HG03354 (cell line): ENCODE results near the gene DPH5.
A peak's percentile ranks its signal among the peaks of the same experiment; 100 is the strongest.
"Not testable (repeated sequence)": the region's sequence is repeated elsewhere in the genome, so short reads cannot be mapped to it uniquely, and the experiment has no call there.

Experiments
- ATAC-seq: cut with Tn5 transposase; IDR thresholded peaks from one replicate; pipeline ENCODE4 v1.9.1; 2021; ENCODE audit warnings: mild to moderate bottlenecking; ENCODE audit not compliant: unreplicated experiment, poor library complexity, severe bottlenecking

The DPH5 gene, protein sequence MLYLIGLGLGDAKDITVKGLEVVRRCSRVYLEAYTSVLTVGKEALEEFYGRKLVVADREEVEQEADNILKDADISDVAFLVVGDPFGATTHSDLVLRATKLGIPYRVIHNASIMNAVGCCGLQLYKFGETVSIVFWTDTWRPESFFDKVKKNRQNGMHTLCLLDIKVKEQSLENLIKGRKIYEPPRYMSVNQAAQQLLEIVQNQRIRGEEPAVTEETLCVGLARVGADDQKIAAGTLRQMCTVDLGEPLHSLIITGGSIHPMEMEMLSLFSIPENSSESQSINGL

DNA sequence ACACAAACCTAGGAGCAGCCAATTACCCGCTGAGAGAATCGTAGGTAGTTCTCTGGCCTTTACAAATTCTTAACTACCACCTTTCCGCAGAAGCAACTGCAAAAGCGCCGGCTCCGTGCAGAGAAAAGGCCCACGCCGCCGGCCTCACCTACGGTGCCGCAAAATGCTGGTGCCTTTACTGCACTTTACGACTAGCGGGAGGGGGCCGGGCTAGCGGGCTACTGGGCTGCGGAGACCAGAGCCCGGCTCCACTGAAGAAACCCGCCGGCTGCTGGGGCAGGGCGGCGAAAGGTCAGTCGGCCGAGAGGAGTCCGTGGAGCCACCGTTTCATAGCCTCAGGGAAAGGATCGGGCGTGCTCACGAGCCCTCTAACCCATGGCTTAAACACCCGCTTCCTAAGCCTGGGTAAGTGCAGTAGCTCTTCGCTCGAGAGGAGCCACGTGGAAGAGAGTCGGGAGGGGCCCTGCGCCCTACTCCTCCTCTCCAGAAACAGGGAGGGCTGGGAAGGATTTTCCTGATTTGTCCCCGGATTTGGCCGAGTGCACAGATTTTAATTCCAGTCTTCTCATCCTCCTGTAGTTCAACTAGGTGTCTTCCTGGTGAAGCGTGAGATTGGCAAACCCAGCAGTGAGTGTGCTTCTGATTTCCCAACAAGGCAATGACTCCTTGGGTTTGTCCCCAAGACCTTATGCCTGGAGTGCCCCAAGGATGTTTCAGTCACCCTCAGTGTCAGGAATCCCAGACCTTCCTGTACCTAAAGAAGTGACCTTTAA is at the start of gene DPH5:
TSS of gene DPH5 (minus strand) at position 128 of the 773 bp plus-strand sequence. CDS start 341 bp downstream, outside the sequence.
- ATAC-seq: peak; percentile 89

DNA sequence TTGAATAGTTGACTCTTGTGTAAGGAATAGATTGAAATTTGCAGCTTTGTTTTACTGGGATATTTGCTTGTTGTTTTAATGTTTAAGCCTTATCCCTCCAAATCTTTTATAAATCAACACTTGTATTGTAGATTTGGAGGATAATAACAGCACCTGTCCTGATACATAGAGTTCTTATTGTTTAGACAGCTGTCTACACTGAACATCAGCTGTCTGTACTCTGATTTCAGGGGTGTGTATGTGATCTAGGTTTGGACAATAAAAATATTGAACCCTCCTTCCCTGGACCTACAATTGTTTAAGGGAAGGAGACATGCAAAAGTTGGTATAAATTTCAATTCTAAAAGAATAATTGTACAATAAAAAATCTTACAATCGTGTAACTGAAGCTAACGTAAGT is 48.3 kb upstream of the DPH5 start:
- no peak for ATAC-seq

DNA sequence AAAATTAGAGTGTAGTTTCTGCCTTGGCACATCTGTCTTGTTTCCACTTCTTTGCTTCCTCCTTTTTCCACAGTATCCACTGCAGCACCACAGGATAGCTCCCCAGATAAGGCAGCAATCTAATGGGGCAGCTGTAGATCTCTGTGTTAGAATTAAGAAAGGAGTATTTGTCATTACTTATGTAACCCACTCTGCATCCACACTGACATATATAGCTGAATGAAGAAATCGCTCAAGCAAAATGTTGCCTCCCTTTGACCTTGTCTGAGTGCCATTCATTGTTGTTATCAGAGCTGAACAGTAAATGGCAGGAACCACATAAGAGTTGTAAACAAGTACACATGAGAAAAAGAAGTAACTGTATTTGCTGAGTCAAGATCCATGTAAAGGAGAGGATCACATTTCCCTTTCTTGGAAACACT is 45.9 kb upstream of the DPH5 start:
- no peak for ATAC-seq

DNA sequence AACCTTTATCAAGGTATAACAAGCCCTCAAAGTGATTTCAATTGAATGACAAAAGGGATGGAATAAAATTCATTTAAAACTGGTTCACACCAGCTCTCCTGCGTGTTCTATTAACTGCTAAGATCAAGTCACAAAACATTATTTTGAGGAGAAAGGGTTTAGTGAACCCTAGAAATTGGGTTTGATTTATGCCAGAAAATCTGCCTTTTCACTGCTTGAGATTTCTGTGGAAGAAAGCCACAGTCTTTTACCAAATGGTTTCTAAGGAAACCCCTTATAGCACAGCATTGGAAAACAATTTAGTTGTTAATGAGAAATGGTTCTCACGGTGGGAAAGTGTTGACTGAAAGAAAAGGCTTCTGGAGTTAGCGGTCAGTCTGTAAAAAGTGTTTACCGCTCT is 43.6 kb upstream of the DPH5 start:
- ATAC-seq: no peak

DNA sequence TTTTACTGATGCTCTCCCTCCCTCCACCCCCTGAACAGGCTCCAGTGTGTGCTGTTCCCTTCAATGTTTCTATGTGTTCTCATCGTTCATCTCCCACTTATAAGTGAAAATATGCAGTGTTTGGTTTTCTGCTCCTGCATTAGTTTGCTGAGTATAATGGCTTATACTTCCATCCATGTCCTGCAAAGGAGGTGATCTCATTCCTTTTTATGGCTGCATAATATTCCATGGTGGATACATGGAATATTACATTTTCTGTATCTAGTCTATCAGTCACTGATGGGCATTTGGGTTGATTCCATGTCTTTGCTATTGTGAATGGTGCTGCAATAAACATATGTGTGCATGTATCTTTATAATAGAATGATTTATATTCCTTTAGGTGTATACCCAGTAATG is 41.4 kb upstream of the DPH5 start:
- ATAC-seq: not testable (repeated sequence)

DNA sequence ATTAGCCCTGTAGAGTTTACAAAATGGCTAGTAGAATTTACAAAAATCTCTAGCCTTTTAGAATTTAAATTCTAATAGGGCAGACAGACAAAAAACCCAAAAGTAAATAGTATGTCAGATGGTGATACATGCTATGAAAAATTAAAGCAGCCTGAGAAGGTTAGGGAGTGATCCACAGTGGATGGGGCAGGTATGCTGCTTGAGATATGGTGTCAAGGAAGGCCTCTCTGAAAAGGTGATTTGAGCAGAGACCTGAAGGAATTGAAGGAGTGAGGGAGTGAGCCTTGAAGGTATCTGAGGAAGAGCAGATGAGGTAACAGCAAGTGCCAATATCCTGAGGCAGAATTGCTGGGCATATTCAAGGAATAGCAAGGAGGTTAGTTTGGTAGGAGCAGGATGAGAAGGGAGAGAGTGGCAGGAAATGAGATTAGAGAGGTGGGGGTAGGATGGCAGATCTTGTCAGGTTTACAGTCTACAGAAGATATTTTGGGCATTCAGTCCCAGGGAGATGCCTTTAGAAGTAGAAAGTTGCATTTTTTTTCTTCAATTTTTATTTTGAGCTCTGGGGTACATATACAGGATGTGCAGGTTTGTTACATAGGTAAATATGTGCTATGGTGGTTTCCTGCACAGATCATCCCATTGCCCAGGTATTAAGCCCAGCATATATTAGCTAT is 40.8 kb upstream of the DPH5 start:
- no peak for ATAC-seq

DNA sequence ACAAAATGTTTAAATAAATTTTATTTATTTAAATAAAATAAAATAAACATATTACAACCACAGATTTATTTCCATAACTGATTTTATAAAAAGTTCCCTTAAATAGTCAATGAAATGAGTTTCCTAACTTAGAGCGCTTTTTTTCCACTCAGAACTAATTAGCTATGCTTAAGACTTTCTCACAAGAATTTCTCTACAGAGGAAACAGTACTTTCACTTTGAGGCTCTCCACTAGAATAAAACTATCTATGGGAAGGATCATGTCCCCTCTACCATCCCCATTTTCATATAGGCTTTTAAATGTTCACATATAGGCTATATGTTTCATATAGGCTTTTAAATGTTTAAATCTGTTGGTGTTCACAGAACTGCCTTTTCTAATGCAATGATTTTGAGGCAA is 40.0 kb upstream of the DPH5 start:
- no peak for ATAC-seq

DNA sequence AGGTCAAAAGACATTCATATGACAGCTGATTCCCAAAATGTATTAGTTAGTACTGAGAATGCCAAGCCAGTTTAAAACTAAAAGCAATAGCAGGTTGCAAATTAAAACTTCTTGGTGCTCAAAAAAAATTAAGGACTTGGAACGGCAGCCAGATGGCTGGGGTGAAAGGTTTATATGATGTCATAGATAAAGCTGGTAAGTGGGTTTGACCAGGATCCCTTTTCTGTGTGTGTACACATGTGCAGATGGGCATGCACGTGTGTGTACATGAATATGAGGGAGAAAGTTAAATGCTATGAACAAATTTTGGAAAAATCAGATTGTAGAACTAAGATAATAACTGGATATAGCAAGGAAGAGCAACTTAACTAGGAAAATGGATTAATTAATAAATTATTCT is 39.1 kb upstream of the DPH5 start:
- no peak for ATAC-seq

DNA sequence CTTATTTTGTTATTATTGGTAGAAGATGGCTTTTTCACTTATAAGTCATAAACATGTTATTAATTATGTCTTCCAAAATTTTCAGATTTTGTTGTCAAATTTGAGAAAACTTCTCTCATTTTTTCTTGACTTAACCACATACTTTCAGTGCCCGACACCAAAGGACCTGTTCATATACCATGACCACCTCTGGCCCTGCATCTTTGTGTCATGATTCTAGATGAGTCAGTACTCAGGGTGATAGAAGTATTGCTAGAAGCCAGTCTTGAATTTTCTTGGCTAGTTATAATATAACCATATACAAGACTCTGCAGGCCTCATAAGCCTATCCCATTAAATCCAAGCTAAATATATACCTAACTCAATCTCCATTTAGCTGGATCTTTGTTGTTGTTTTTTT is 35.4 kb upstream of the DPH5 start:
- ATAC-seq: peak; percentile 78

DNA sequence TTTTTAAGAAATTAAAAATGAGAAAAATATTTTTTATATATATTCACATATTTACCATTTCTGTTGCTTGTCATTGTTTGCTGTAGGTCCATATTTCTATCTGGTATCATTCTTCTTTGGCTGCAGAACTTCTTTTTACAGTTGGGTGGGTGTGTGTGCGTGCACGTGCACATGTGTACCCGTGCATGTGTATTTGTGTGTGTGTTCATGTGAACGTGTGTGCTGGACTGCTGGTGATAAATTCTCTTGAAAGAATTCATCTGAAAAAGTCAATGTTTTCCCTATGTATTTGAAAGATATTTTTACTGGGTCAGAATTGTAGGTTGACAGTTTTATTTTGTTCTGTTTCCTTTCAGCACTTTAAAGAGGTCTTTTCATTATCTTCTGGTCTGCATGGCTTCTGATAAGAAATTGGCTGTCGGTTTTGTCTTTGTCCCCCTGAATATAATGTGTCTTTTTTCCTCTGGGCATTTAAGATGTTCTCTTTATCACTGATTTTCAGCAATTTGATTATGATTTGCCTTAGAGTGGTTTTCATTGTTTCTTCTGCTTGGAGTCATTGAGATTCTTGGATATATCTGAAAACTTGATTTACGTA is 34.5 kb upstream of the DPH5 start:
- no peak for ATAC-seq

DNA sequence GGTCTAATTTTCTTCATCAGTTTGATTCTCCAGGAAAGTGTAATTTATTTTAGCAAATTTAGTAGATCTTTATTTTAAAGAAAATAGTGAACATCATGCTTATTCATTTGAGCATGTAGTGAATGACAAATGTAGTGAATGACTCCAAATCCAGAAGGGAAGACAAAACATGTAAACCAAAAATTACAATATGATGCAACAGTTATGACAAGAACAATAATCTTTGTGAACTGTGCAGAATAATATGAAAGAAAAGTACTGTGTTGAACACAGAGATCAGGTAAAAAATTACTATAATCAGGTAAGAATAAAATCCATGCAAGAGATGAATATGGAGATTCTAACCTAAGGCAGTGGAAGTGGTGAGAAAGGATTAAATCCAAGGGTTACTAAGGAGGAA is 30.0 kb upstream of the DPH5 start:
- ATAC-seq: no peak

DNA sequence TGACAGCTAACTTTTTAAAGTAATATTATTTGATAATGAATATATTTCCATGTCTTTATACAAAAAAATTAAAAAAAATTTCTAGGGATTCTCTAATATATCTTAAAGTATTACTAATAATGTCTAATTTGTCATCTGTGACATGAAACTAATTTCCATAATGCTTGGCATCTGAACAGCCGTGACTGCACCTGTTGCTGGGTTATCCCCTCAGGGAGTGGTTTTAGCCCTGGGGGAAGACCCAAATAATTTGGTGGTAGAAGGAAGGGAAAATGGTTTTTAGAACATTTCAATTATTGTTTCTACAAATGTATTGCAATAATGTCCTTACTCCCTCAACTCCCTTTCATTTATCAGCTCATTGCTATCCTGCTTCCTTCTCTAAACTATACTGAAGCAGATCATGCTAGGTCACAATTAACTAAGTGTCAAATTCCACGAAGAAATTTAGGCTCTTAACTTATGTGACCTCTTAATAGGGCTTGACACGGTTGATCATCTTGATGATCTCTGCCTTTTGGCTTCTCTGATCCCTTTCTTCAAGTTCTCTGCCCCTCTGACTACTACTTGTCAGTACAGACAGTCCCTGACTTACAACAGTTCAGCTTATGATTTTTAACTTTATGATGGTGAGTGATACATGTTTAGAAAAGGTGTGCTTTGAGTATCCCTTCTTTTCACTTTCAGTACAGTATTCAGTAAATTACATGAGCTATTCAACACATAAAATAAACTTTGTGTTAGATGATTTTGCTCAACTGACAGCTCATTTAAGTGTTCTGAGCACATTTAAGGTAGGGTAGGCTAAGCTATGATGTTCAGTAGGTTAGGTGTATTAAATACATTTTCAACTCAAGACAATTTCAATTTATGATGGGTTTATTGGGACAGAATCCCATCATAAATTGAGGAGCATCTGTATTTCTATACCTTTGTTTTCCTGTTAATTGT is 26.4 kb upstream of the DPH5 start:
- ATAC-seq: peak; percentile 96

DNA sequence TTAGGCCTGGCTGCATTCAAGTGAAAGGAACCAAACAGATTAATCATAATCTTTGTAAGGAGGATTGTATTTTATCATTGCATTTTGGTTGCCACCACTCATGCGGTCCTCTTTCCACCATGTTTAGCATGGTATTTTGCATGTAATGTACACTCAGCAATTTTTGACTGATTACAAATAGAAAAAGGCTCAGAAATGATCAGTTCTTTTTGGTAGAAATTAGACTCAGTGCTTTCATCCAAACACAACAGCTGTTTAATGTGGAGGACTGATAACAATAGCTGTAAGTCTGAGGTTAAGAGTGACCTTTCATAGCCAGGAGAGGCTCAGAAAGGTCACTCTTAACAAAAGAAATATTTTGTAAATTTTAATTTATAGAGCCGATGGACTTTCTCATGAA is 25.3 kb upstream of the DPH5 start:
- no peak for ATAC-seq

DNA sequence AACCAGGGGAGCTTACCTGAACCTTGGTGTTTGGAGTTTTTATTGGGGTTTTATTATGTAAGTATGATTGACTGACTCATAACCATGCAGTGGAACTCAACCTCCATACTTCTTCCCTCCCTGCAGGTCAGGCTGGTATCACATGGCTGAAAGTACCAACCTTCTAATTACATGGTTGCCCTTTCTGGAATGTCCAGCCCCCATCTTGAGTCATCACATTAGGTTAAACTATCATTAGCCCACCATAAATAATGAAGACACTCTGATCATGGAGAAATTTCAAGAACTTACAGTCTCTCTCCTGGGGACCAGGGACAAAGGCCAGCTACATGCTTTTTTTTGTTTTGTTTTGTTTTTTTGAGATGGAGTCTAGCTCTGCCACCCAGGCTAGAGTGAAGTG is 19.2 kb upstream of the DPH5 start:
- ATAC-seq: no peak

DNA sequence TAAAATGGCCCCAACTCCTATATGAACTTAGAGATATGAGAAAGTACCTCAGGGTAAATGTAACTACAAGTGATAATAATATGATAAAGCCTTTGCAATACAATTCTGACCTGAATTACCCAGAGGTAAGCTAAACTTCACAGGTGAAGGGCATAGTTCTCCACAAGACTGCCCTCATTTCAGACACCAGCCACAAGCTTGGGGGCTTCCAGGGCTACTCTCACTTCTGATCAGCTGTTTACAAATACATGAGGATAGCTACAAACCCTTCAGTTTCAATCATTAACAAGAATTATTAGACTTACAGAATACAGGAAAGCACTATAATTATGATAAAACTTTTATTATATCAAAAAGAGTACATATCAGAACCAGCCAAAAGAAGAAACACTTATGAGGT is 18.7 kb upstream of the DPH5 start:
- ATAC-seq: no peak

DNA sequence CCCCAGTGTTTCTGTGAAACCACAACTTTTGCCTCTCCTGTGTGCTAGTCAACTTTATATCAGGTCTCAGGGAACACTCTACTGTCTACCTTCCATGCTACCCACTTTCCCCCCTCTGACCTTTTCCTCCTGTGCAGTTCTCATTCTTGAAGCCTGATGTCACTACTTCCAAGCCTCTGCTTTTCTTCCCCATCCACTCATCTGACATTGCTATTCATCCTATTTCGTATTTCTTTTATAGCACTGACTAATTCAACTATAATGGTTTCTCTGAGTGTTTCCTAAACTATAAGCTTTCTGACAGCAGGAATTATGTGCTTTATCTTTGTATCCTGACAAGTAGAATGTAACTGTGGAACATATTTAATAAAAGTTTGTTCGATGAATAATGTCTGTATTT is 18.2 kb upstream of the DPH5 start:
- ATAC-seq: no peak

DNA sequence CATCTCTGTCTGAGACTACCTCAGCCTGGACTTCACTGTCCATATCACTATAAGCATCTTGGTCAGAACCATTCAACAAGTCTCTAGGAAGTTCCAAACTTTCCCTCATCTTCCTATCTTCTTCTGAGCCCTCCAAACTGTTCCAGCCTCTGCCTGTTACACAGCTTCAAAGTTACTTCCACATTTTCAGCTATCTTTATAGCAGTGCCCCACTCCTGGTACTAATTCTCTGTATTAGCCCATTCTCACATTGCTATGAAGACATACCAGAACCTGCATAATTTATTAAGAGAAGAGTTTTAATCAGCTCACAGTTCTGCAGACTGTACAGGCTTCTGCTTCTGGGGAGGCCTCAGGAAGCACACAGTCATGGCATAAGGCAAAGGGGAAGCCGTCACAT is 15.7 kb upstream of the DPH5 start:
- ATAC-seq: no peak

DNA sequence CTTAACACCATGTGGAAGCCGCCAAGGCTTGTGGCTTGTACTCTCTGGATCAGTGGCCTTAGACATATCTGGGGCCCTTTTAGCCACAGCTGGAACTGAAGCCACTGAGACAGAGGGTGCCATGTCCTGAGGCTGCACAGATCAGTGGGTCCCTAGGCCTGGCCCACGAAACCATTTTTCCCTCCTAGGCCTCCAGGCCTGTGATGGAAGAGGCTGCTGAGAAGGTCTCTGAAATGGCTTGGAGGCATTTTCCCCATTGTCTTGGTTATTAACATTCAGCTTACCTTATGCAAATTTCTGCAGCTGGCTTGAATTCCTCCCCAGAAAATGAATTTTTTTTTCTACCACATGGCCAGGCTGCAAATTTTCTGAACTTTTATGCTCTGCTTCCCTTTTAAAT is 15.1 kb upstream of the DPH5 start:
- ATAC-seq: no peak

DNA sequence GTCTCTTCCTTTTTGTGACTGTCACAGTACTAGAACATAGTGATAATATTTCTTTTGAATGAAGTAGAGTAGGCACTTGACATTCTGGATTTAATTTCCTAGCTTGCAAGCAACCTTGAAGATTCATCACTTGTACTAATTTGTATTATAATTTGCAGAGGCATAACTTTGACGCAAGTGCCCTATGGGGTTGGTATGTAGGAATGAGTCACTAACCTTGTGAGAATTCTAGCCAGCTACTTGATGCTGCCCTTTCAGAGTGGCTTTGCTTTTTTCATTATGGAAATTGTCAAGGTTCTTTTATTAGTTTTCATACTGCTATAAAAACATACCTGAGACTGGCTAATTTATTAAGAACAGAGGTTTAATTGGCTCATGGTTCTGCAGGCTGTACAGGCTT is 13.7 kb upstream of the DPH5 start:
- ATAC-seq: no peak
